Fibroblast of skin of back (primary cell): Measurements from ENCODE around the gene TCHP.

Source experiments
- DNase-seq: peaks from one replicate; pipeline ENCODE4 v3.0.0-alpha.2; 2013

Gene TCHP

DNA sequence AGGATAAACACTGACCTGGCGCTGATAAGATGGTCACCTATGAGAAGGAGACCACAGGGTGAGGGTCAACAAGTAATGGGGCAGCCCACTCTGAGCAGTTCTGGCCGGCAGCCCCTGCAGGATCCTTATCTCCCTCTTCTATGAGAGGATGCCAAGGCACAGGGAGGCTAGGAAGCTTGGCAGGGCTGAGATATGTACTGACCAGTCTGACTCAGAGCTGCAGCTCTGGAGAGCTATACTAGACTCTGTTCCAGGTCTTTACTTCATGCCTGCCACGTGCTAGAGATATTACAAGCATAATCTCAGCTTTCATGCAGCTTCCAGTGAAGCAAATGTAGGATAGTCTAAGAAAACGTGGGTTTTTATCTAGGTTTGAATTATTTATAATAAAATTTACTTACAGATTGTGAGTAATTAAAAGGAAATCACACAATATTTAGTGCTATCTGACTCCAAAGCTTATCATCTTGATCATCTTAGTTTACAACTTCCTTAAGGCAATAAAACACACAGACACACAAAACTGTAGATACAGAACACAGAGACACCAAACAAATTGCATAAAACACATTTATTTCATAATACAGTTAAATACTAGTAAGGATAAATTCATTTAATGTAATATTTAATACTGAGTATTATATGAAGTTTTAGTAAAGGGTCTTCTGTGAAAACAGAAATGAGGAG is 63.8 kb downstream of the TCHP start:
- no peak for DNase-seq

DNA sequence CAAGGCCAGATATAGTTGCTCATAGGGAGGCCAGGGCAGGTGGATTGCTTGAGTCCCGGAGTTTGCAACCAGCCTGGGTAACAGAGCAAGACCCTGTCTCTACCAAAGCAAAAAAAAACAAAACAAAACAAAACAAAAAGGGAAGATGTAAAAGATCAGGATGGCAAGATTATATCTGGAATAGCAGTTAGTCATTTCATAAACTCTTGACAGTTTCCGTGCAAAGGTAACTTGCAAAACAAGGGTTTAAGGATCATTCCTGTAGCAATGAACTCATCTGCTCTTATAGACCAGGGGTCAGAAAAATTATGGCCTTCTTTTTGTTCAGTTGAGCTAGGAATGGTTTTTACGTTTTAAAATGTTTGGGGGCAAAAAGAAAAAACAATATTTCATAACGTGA is 66.5 kb downstream of the TCHP start:
- no peak for DNase-seq

DNA sequence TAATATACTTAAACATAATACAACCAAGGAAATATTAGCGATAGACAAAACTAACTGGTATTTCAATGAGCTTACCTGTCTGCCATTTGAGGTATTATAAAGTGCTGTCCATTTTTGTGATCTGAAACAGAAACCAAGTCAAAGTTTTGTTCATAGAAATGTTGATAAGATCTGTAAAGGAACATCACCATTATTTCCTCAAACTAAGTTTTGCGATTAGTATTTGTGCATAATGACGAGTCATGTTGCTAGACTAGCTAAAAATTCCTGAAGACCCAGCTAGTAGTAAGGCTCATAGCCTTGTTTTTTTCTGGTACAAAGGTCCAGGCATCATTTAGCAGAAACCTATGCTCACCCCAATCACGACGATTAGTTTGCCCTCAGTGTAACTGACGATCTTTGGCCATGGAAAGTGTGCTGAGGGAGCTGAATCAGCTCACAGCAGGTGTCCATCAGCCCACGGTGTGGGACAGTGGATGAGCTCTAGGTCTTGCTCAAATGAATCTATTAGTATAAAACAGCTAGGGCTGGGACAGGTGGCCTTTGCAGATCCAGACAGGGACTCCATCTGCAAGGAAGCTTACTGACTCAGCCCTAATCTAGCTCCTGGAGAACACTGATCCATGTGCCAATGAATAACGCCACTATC is 67.4 kb downstream of the TCHP start:
- no peak for DNase-seq
